Measurements from ENCODE around the gene KCTD14. TPM values are rescaled to one million over a fixed set of nuclear protein-coding genes. Genes with fewer than 3 reads are reported as not detected.

Gene KCTD14
- polyA plus RNA-seq, 1 experiment, result 1.8 TPM

DNA sequence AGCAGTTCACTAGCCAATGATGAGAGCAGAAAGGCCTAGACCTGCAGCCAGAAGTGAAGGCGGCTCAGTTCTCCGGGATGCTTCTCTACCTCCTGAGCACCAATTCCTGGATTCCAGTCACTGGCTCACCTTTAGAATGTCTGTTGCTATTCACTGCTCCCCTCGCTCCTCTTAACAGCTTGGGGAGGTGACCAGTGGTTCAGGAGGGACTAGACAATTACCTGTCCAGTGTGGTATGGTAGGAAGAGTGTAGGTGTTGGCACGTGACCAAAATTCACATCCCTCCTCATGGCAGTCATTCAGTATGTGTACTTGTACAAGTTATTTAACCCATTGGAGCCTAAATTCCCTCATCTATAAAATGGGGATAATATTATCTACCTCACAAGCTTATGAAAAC lies 44.6 kb upstream of the KCTD14 start:
- H3K36me3 ChIP-seq (ENCODE audit: control insufficient read depth, insufficient read depth, low read length), result peaks cover 6% of the 10 kb centered on the region; the same call in 1 of the 2 replicates
- no peak for DNase-seq (ENCODE audit: low read depth)
- ChIA-PET POLR2A (no interaction called here), CTCF (interaction anchor here (1.4 kb wide), 1 partner anchor 22 kb away, joined by 6 read pairs; no protein-coding TSS in a partner anchor)
- H3K27me3 ChIP-seq (ENCODE audit: control insufficient read depth, insufficient read depth, low read length), result no peaks in the 10 kb centered on the region
- TF ChIP-seq, protein P1, sequence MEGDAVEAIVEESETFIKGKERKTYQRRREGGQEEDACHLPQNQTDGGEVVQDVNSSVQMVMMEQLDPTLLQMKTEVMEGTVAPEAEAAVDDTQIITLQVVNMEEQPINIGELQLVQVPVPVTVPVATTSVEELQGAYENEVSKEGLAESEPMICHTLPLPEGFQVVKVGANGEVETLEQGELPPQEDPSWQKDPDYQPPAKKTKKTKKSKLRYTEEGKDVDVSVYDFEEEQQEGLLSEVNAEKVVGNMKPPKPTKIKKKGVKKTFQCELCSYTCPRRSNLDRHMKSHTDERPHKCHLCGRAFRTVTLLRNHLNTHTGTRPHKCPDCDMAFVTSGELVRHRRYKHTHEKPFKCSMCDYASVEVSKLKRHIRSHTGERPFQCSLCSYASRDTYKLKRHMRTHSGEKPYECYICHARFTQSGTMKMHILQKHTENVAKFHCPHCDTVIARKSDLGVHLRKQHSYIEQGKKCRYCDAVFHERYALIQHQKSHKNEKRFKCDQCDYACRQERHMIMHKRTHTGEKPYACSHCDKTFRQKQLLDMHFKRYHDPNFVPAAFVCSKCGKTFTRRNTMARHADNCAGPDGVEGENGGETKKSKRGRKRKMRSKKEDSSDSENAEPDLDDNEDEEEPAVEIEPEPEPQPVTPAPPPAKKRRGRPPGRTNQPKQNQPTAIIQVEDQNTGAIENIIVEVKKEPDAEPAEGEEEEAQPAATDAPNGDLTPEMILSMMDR (IDR thresholded peaks at IDR 0.05; ENCODE audit: insufficient read depth, low read depth, low read length), result no peak
- no peak overlapping the region for H3K4me3 ChIP-seq (ENCODE audit: low read depth, low read length)

DNA sequence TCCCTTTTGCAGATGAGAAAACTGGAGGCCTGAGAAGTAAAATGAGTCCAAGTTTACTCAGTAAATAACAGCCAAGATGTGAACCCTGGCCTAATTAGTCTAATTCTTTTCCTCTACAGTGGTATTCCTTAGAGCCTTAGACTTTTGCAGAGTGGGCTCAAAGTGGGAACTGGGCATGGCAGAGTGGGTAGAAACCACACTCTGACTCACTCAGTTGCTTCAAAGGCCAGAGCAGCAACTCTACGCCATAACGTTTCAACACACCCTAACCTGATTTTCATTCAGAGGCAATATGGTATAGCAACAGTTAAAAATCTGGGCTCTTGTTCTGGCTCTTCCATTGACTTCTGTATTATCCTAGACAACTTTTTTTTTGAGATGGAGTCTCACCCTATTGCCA lies 43.4 kb upstream of the KCTD14 start:
- no peak overlapping the region for H3K4me3 ChIP-seq (ENCODE audit: low read depth, low read length)
- no peaks in the 10 kb centered on the region for H3K27me3 ChIP-seq (ENCODE audit: control insufficient read depth, insufficient read depth, low read length)
- peaks cover 5% of the 10 kb centered on the region; the same call in 1 of the 2 replicates for H3K36me3 ChIP-seq (ENCODE audit: control insufficient read depth, insufficient read depth, low read length)
- DNase-seq (ENCODE audit: low read depth), result no peak
- TF ChIP-seq, protein P1 (IDR thresholded peaks at IDR 0.05; ENCODE audit: insufficient read depth, low read depth, low read length), result no peak
- ChIA-PET CTCF (no interaction called here), POLR2A (no interaction called here)

DNA sequence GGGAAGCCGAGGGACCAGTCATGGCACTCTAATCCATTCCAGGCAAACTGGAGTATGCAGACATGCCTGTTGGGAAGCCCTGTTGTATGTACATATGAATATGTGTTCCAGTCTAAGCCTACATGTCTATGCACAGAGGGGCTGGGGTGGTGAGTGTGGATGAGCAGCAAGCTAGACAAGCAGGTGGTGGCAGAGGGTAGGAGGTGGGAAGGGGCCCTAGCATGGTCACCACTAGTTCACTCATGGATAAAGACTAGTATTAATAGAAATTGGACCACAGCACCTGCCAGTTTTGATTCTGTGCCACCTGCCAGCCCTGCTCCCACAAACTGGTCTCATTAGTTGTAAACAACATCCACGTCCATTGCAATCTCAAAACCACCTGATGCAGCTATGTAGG lies 42.1 kb upstream of the KCTD14 start:
- no peak for DNase-seq (ENCODE audit: low read depth)
- TF ChIP-seq, protein P1 (IDR thresholded peaks at IDR 0.05; ENCODE audit: insufficient read depth, low read depth, low read length), result no peak
- POLR2A ChIA-PET, result no interaction called here
- Histone ChIP-seq H3K27me3 (ENCODE audit: control insufficient read depth, insufficient read depth, low read length) (no peaks in the 10 kb centered on the region), H3K4me3 (ENCODE audit: low read depth, low read length) (no peak overlapping the region), H3K36me3 (ENCODE audit: control insufficient read depth, insufficient read depth, low read length) (peaks cover 2% of the 10 kb centered on the region; the same call in 1 of the 2 replicates)
- CTCF ChIA-PET, result interaction anchor here (0.9 to 1.3 kb wide), 2 partner anchors 11 to 51 kb away, joined by 3 to 6 read pairs; no protein-coding TSS in a partner anchor

DNA sequence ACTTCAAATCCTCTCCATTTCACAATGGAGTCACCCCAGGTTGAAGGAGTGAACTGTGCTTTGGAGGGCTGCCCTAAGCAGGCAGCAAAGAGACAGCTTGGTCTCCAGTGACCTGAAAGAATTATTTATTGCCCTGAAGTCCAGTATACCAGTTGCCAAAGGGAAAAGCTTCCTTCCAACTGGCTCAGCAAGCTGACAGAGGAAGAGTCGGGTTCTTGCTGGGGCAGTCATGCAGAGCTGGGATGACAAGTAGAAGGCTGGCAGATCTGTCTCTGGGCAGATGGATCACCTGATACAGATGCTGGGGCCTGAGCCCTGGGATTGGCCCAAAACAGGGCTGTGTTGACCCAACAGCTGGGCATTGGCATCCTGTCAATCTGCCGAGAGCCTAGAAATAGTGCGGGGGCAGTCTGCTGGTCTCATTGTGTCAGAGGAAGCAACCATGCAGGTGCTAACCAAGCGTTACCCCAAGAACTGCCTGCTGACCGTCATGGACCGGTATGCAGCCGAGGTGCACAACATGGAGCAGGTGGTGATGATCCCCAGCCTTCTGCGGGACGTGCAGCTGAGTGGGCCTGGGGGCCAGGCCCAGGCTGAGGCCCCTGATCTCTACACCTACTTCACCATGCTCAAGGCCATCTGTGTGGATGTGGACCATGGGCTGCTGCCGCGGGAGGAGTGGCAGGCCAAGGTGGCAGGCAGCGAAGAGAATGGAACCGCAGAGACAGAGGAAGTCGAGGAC lies 40.5 kb upstream of the KCTD14 start, which contains the start of gene THRSP:
Gene THRSP, plus strand, starts transcription at position 422 of the 742 bp plus-strand sequence. Its CDS starts 21 bp downstream, at position 443.
- Histone ChIP-seq H3K36me3 (ENCODE audit: control insufficient read depth, insufficient read depth, low read length) (no peaks in the 10 kb centered on the region), H3K27me3 (ENCODE audit: control insufficient read depth, insufficient read depth, low read length) (no peaks in the 10 kb centered on the region), H3K4me3 (ENCODE audit: low read depth, low read length) (no peak within 1 kb of the TSS)
- CTCF ChIA-PET, result interaction anchor here (0.6 to 1.2 kb wide), 3 partner anchors 15 to 360 kb away, joined by 3 read pairs; no protein-coding TSS in a partner anchor
- DNase-seq (ENCODE audit: low read depth), result no peak
- POLR2A ChIA-PET, result no interaction called here
- TF ChIP-seq, protein P1 (IDR thresholded peaks at IDR 0.05; ENCODE audit: insufficient read depth, low read depth, low read length), result no peak

DNA sequence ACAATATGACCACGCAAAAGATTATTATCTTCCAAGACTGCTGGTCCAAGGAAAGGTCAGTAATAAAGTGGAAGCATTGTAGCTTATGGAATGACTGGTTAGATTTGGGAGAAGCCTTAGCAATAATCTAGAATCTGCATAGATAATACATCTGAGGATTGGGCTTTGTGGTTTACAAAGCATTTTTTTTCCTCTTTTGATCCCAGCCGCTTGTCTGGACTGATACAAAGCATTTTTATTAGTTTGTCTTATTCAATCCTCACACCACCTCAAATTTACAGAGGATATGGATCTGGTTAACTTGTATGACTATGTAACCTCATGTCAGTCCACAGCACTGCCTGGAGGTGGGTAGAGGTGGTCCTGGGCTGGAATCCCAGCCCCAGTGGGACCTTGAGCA lies 39.6 kb upstream of the KCTD14 start:
- POLR2A ChIA-PET, result no interaction called here
- H3K27me3 ChIP-seq (ENCODE audit: control insufficient read depth, insufficient read depth, low read length), result no peaks in the 10 kb centered on the region
- no peak for DNase-seq (ENCODE audit: low read depth)
- no peaks in the 10 kb centered on the region for H3K36me3 ChIP-seq (ENCODE audit: control insufficient read depth, insufficient read depth, low read length)
- CTCF ChIA-PET, result interaction anchor here (1.2 kb wide), 1 partner anchor 361 kb away, joined by 3 read pairs; no protein-coding TSS in a partner anchor
- TF ChIP-seq, protein P1 (IDR thresholded peaks at IDR 0.05; ENCODE audit: insufficient read depth, low read depth, low read length), result no peak
- H3K4me3 ChIP-seq (ENCODE audit: low read depth, low read length), result no peak overlapping the region
